Myocyte (in vitro differentiated cells): Measurements from ENCODE around the gene CHST7. TPM values are rescaled to one million over a fixed set of nuclear protein-coding genes. Genes with fewer than 3 reads are reported as not detected.

Experiments
- DNase-seq: peaks from one replicate; pipeline ENCODE4 v3.0.0-alpha.2; 2012; ENCODE audit warnings: low read depth
- total RNA-seq: library from RNA; depleted of rRNA; stranded (reverse); fragments of >200 nt; gene quantifications from 2 replicates; pipeline ENCODE4 v1.2.3, GENCODE V29; 2014

Gene CHST7
- total RNA-seq, 1 donor from 2014 or later, result 13.8 TPM

DNA sequence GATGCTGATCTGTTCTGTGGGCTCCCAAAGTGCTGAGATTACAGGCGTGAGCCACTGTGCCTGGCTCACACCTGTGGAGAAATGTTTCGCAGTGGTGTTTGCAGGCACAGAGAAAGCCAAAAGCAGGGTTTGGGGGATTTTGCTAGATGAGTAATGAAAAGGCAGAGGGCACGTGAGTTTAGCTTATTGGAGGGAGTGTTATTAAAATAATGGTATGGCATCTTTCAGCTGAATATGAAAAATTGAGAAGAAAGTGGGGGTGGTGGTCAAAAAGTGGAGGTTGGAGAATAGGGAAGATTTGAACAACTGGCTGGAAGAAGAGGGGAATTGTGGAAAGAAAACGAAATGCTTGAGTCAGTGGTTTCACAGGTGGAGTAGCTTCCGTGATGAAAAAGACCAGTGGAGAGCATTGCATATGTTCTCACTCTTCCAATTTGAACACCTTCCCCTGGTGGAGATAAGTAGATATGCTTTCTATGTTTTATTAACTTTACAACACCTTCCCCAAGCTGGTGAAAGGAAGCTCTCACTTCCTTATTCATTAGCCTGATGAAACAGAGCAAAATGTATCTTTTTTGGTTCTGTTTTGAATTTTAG is 1.1 kb upstream of the CHST7 start:
- no peak for DNase-seq

DNA sequence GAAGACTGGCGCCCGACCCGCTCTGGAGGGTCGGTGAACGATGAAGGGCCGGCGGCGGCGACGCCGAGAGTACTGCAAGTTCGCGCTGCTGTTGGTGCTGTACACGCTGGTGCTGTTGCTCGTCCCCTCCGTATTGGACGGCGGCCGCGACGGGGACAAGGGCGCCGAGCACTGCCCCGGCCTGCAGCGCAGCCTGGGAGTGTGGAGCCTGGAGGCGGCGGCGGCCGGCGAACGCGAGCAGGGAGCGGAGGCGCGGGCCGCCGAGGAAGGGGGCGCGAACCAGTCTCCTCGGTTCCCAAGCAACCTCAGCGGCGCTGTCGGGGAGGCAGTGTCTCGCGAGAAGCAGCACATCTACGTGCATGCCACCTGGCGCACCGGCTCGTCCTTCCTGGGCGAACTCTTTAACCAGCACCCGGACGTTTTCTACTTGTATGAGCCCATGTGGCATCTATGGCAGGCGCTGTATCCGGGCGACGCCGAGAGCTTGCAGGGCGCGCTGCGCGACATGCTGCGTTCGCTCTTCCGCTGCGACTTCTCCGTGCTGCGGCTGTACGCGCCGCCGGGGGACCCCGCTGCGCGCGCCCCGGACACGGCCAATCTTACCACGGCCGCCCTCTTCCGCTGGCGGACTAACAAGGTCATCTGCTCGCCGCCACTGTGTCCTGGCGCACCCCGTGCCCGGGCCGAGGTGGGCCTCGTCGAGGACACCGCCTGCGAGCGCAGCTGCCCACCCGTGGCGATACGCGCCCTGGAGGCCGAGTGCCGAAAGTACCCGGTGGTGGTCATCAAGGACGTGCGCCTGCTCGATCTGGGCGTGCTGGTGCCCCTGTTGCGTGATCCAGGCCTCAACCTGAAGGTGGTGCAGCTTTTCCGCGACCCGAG is 568 bp downstream of the CHST7 start:
- no peak for DNase-seq

DNA sequence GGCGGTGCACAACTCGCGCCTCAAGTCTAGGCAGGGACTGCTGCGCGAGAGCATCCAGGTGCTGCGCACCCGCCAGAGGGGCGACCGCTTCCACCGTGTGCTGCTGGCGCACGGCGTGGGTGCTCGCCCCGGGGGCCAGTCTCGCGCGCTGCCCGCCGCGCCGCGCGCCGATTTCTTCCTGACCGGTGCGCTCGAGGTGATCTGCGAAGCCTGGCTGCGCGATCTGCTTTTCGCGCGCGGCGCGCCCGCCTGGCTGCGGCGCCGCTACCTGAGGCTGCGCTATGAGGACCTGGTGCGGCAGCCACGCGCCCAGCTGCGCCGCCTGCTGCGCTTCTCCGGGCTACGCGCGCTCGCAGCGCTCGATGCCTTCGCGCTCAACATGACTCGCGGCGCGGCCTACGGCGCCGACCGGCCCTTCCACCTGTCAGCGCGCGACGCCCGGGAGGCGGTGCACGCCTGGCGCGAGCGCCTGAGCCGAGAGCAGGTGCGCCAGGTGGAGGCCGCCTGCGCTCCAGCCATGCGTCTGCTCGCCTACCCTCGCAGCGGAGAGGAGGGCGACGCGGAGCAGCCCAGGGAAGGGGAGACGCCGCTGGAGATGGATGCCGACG is 1.3 kb downstream of the CHST7 start:
- no peak for DNase-seq

DNA sequence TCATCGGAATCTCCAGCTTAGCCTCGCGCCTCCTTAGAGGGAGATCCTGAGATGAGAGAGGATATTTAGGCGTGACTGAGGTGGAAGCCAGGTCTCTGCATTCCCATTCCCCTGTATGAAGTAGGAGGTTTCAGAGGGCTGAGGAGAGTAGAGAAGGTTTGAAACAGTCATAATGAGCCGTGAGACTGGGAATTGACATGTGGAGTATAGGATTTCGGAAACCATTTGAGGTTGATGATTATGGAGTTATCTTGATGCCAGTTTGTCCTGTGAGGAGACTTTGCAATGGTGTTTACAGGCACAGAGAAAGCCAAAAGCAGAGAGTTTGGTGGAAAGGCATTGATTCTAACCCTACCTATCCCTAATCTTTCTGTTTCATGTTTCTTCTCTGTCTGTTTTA is 2.0 kb downstream of the CHST7 start:
- no peak for DNase-seq

DNA sequence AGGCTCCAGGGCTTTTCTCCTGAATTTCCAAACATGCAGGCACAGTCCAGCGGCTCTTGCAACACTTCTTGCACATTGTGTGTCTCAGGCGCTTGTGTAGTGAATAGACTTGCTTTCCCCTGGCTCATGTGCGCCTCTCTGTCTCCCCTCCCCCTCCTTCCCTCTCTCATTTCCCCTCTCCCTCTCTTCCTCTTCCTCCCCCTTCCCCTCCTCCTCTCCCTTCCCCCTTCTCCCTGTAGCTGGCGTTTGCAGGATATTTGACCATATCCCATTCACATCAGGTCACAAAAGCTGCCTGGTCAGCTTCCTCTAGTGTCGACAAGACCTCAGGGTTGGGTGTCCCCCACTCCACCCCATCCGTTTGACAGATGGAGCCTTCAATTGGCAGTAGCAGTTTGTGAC is 2.4 kb downstream of the CHST7 start:
- DNase-seq, result no peak

DNA sequence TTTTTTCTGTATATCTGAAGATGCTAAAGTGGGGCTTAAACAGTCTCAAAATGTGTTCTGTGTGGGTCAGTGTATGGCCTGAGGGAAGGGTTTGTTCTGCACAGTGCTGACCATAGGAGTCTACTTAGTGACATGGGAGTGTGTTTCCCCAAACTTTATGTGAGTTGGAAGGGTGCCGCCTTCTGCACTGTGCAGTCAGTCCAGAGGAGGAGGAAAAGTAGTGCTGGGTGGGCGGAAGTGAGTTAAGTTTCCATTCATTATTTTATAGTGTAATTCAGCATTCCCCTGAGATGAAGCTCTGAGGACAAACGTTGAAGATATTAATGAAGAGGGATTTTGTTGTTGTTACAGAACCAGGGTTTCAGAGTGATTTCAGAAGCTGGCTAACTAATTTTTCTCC is 2.9 kb downstream of the CHST7 start:
- DNase-seq, result no peak

DNA sequence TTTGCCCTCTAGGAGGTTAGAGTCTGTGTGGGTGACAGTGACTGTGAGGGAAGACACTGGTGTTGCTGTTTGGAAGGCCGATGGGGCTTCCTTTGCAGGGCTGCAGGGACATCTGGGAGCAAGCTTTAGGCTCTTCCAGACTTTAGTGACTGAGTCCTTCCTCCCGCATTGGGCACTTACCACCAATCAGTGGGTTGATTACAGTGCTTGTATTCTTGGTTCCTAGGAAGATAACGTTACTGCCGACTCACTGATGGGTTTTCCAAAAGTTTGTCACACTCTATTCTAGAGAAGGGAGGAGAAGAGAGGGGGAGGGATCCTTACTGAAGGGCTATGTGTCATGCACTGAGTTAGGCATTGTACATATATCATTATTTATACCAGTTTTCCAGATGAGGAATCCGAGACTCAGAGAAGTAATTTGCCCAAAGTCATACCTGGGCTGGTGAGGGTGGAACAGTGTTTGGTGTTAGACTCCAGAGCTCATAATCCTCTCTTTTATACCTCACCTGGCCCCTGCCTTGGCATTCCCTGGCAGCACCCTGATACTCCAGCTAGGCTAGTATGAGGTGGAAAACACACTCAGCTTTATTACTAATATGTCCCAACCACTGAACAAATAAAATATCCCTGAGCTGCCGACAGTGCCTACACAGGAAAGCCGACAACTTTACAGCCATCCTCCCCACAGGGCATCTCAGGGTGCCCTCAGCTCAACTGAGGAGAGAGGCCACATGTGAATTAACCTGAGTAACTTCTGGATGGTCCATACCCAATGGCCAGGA is 3.8 kb downstream of the CHST7 start:
- DNase-seq, result no peak

DNA sequence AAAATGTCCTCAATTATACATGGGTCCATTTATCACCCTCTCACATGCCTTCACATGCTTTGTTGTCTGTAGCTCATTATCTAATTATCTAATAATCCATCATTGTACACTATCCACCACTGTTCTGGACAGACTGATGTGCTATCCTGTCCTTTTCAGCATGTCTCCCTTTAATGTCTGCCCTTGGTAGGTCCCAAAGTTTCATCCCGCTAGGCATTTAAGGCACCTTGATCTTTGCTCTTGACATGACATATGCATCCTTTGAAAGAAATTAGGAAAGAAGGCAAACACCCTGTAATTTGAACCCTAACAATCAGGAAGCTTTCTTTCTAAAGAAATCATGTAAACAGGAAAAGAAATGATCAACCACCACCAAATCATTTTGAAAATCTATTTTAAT is 5.7 kb downstream of the CHST7 start:
- DNase-seq, result no peak

DNA sequence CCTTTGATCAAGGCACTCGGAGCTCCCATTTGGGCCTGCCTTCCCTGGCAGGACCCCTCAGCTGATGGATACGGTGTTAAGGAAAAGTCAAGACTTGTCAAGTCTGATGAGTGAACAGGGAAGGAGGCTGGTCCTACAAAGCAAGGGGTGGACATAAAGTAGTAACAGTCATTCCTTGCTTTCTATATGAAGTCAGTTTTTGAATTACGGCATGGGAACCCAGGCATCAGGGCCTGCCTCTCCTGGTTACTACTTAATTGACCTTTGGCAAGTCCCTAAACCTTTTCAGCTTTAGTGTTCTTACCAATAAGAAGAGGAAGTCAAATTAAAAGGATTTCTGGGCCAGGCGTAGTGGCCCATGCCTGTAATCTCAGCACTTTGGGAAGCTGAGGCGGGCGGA is 7.0 kb downstream of the CHST7 start:
- DNase-seq, result no peak

DNA sequence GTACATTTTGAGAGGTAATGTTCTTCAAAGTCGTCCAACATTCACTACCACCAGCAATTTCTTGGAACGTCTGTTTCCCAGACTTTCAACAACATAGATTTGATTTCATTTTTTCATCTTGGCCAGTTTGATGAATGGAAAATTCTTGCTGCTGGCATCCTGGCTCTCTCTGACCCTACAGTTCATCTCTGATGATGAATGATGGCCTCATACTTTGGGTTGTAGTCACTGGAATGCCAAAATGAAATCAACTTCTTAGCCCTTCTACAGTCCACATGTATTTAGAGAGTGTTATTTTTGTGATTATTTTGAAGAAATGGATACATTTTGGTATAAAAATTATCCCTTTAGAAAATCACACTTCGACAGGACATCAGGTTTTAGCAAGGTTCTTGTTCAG is 8.8 kb downstream of the CHST7 start:
- DNase-seq, result no peak

DNA sequence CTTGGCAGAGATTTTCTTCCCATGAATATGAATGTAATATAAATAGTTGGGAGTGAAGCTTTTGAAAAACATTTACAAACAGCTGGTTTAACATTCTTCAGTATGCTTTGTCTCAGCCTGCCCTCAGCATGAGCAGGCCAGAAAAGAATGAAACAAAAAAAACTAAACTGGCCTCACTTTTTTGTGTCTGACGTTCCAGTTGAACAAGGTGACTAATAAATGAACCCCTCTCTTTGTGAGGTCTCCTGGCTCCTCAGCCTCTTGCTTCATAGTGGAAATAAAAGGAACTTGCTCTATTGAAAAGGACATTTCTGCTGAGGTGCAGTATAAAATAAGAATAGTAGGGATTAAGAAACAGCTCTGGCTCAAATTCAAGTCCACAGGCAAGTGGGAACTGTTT is 9.4 kb downstream of the CHST7 start:
- DNase-seq, result peak; percentile 61

DNA sequence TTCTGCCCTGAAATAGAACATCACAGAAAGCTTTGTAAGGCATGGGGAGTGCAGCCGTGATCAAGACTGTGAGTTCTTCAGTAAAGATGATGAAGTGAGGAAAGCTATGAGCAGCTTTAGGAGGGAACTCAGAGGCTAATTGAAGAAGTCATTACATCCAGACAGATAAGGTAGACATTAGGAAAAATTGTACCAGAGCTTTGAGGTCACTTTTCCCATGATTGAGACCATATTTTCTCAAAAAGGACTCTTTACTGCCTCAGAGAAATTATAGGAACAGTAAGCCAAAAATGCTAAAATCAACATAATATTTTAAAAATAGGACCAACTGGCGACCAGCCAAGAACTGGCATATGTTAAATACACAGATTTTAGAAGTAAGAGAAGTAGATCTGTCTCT is 11.2 kb downstream of the CHST7 start:
- no peak for DNase-seq

DNA sequence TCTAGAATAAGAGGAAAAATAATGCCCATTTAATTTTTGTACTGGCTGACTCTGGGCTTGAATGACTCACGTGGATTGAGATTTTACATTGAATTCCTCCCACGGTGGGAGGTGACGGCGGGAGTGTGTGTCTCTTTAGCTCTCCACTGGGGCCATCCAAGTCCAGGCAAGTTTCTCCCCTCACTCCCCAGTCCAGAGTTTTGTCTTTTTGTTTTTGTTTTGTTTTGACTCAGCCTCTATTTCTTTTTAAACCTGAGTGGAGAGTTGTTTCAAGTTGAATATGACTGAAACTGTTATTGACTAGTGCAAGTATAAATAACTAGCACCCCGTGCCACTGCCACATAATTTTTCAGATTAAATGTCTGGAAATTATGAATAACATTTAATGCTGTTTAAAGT is 13.6 kb downstream of the CHST7 start:
- no peak for DNase-seq

DNA sequence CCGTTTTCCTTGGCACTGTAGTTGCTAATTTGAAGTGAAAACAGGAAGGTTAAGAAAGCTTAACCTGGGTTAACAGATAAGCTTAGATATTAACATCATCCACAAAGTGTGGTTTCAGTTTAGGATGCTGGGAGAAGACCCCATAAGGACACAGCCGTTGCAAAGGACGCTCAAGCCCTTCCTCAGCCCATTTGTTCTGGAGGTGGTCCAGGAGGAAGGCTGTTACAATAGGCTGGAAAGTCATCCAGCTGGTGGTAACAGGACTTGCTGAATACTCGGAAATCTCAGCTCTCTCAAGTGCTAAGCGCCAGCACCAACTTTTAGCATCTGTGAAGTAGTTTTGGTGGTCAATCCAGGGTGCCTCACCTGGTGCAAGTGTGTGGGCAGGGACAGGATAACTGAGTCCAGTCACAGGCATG is 14.2 kb downstream of the CHST7 start:
- DNase-seq, result no peak

DNA sequence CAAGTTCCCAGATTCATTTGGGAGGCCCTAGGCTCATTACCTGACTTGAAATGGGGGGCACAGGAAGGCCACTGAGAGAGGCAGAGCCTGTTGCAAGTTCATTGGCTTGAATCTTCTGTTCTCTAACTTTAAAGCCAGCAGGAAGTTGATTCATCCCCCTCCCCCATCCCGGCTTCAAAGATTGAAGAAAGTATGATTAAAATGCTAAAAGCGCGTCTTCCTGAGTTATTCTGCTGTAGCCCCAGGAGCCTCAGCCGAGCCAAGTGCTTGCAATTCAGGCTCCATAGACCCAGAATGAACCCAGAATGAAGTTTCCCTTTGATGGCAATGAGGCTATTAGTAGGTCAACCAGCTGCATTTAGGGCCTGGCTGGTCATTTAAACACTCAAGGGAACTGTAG is 14.7 kb downstream of the CHST7 start:
- DNase-seq, result peak; percentile 51

DNA sequence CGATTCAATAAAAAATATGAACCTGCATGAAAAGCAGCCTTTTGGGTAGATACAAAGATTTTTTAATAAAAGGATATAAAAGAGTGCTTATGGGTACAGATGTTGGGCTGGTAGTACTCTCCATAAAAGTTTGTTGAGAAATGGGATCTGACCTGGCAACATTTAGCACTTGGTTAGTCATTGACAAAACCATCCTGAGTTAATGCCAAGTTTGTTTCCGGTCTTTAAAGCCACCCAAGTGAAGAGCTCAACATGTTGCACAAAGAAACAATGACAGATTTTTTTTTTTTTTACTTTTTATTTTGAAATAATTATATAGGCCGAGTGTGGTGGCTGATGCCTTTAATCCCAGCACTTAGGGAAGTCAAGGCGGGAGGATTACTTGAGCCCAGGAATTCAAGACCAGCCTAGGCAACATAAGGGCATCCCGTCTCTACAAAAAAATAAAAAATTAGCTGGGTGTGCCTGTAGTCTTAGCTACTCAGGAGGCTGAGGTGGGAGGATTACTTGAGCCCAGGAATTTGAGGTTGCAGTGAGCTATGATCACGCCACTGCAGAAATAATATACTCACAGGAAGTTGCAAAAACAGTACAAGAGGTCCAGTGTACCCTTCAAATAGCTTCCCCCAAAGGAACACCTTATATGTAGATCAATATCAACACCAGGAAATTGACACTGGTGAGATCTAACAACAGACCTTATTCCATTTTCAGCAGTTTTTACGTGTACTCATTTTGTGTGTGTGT is 16.6 kb downstream of the CHST7 start:
- peak; percentile 67 for DNase-seq

DNA sequence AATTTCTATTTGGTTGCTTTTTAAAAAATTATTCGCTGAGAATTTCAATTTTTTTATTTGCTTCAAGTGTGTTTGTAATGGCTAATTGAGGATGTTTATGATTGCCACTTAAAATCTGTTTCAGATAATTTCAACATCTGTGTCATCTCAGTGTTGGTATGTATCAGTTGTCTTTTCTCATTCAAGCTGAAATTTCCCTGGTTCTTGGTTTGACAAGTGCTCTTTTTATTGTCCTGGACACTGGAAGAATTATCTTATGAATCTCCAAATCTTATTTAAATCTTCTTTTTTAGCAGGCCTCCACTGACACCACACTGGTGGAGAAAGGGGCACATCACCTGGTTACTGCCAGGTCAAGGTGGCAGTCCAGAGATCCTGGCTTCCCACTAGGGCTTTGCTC is 21.5 kb downstream of the CHST7 start:
- no peak for DNase-seq

DNA sequence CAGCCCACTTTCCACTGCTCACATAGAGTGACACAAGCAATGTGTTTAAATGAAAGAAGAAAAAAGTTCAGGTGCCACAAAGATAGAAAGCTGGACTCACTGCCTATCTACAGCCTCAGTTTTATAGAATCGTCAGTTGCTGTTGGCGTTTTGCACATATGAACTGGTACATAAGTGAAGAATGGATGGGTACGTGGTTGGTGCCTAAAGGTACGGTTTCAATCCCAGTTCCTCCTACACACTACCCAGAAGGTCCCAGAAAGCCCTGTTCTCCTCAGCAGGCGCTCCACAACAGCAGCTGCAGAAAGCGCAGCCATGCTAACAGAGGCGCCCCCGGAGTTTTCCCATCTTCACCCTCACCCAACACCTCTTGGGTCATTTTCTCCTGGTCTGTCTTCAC is 23.6 kb downstream of the CHST7 start:
- DNase-seq, result no peak

DNA sequence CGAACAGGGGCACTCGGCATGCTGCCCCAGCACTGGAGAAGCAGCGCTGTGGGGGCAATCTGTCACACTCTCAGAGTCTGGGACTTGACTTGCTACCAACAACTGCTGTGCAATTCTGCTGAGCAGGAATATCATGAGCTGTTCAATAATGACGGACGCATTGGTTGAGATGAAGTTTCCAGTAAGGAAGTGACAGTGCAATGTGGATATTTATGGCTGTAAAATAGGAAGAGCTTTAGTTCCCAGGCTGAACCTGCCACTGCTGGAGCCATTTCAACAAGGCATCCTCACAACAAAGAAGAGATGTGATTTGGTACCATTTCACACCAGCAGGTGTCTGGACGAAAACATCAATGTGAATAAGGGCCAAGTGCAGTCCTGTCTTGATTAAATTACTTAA is 24.2 kb downstream of the CHST7 start:
- DNase-seq, result no peak

DNA sequence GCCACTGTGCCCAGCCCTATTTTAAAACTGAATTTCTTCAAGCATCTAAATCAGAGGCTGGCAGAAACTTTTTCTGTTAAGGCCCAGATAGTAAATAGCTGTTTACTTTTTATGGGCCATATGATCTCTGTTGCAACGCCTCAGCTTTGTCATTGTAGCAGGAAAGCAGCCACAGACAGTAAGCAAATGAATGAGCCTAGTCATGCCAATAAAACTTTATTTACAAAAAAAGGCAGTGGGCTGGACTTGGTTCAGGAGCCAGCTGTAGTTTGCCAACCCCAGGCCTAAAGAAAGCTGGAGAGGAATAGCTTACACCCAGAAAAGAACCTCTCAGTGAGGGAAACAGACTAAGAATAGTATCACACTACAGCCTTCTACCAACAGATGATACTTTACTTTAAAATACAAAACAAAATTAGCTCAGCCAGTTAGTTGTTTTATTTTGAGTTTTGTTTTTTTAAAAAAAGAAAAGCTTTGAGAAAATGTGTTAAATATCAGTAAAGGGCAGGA is 25.5 kb downstream of the CHST7 start:
- DNase-seq, result peak; percentile 58

DNA sequence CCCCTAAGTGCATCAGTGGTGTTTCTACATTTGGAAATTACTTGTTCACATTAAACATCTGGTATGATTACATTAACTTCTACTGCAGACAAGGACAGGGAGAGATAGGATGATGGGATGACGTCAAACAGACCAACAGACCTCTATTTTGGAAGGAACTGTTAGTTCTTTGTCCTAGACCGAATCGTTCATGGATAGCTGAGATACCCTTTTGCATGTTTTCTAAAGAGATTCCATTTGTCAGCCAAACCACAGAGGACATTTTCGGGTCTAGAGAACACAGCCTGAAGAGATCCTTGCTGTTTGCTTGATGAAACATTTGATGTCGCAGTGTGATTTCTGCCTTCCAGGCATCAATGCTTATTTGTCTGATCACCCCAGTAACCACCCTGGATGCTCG is 27.7 kb downstream of the CHST7 start:
- no peak for DNase-seq
